Central memory CD8-positive, alpha-beta T cell (primary cell): ENCODE data around the gene CD151.

Experiments used
- ATAC-seq: fragments of 150-1000 bp; cut with Tn5 transposase; replicated peaks from 2 replicates; pipeline ENCODE4 v1.10.0; 2022; ENCODE audit warnings: mild to moderate bottlenecking, moderate FRiP score, moderate number of reproducible peaks; ENCODE audit not compliant: poor library complexity, severe bottlenecking; ENCODE audit errors: extremely low read depth
- DNase-seq, 2 donors: peaks; one replicate each; pipeline ENCODE4 v3.0.0; 2021; ENCODE audit warnings: low spot score in 2 of 2
- H3K27ac Mint-ChIP-seq: one replicate; pipeline ENCODE4 v1.8.0; 2022; ENCODE audit warnings: low read depth, mild to moderate bottlenecking, moderate library complexity, mixed read lengths
- H3K27me3 Mint-ChIP-seq: one replicate; pipeline ENCODE4 v1.8.0; 2022; ENCODE audit warnings: mixed read lengths
- H3K36me3 Mint-ChIP-seq: one replicate; pipeline ENCODE4 v1.8.0; 2022; ENCODE audit warnings: mild to moderate bottlenecking, moderate library complexity, mixed read lengths; ENCODE audit not compliant: insufficient read depth
- H3K4me1 Mint-ChIP-seq: one replicate; pipeline ENCODE4 v1.8.0; 2022; ENCODE audit warnings: mixed read lengths
- H3K4me3 Mint-ChIP-seq: one replicate; pipeline ENCODE4 v1.8.0; 2022; ENCODE audit warnings: mild to moderate bottlenecking, moderate library complexity, mixed read lengths
- H3K9me3 Mint-ChIP-seq: one replicate; pipeline ENCODE4 v1.8.0; 2022; ENCODE audit warnings: mixed read lengths

Gene CD151

DNA sequence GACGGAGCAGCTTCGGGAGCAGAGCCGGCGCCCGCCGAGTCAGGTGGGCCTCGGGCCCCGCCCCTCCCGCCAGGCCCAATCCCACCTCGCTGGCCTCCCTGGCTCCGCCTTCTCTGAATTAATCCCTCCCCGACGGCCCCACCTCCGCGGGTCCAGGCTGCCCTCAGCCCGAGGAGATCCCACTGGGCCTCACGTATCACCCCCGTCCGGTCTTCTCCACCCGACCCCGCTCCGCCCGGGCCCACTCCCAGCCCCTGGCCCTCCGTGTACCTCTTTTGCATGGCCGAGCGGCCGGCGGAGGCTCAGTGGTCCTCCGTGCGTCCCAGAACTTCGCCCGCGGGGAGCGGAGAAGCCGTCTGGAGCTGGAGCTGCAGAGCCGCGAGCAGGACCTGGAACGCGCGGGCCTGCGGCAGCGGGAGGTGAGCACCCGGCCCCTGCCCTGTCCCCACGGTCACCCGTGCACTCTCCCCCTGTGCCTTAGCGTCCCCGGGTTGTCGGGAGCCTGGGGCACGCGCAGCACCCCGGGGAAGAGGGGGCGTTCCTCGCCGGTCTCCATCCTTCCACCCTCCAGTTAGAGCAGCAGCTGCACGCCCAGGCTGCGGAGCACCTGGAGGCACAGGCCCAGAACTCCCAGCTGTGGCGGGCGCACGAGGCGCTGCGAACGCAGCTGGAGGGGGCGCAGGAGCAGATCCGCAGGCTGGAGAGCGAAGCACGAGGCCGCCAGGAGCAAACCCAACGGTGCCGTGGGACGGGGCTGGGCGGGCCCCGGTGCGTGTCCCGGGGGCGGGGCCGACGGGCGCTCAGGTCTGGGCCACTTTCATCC, 2.2 kb upstream of the CD151 start:
- Mint-ChIP-seq H3K4me1 (peaks cover 16% of the 10 kb centered on the region), H3K27me3 (peaks cover 31% of the 10 kb centered on the region), H3K36me3 (peaks cover 3% of the 10 kb centered on the region), H3K27ac (no peak overlapping the region), H3K9me3 (no peaks in the 10 kb centered on the region), H3K4me3 (peak overlapping the region; percentile 73)
- ATAC-seq (peak; percentile 50), DNase-seq (peak; percentile 39 to 44)

DNA sequence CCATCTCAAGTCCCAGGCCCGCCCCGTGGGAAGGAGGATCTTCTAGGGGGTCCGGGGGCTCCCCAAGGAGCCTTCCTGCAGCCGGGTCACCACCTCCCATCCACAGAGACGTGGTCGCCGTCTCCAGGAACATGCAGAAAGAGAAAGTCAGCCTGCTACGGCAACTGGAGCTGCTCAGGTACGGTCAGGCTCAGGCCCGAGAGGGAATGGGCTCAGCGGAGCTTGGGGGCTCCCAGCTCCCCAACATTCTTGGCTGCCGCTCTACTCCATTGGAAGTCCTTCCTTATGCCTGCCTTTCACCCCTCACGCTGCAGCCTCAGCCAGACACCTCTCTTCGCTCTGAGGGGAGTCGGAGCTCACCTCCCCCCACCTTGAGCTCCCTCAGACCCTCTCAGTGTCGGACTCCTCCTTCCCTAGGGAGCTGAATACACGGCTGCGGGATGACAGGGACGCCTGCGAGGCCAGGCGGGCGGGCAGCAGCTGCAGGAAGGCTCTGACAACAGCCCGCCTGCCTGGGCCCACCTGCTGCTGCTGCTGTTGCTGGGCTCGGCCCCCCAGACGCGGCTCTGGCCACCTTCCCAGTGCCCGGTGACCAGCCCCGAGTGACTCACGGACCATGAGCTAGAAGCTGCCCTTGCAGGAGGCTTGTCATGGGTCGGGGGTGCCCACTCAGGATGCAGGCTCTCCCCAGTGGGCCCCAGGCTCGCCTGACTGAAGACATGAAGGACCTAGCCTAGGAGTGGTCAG, 1.5 kb upstream of the CD151 start:
- Mint-ChIP-seq H3K27me3 (peaks cover 31% of the 10 kb centered on the region), H3K4me1 (peaks cover 16% of the 10 kb centered on the region), H3K36me3 (peaks cover 2% of the 10 kb centered on the region), H3K27ac (no peak overlapping the region), H3K4me3 (peak overlapping the region; percentile 73), H3K9me3 (no peaks in the 10 kb centered on the region)
- ATAC-seq = no peak
- DNase-seq = no peak

DNA sequence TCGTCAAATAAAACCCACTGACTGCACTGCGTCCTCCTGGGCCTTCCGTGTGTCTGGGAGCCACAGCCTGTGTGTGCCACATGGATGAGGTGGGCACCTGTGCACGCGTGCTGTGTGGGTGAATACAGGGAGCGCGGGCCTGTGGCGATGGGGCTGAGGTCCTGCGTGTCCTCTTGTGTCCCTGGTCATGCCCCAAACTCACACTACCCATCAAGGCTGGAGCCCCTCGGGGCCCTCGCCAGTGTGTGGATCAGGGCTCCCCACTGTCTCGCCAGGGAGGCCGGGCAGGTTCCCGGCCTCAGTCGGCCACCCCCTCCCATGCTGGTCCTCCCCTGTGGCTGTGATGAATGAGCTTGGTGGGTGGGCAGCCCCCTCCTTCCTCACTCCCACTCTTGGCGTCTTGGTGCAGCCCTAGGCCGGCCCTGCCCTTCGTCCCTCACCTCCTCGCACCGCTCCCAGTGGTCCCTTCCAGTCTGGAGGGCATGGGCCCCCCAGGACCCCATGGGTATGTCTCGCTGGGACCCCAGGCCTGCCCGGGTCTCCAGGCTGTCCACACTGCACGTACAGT, 707 bp upstream of the CD151 start:
- peaks cover 16% of the 10 kb centered on the region for H3K4me1 Mint-ChIP-seq
- peak overlapping the region; percentile 73 for H3K4me3 Mint-ChIP-seq
- DNase-seq (no peak), ATAC-seq (no peak)
- H3K27me3 Mint-ChIP-seq = peaks cover 31% of the 10 kb centered on the region
- H3K9me3 Mint-ChIP-seq = no peaks in the 10 kb centered on the region
- H3K36me3 Mint-ChIP-seq = no peaks in the 10 kb centered on the region
- H3K27ac Mint-ChIP-seq = no peak overlapping the region

DNA sequence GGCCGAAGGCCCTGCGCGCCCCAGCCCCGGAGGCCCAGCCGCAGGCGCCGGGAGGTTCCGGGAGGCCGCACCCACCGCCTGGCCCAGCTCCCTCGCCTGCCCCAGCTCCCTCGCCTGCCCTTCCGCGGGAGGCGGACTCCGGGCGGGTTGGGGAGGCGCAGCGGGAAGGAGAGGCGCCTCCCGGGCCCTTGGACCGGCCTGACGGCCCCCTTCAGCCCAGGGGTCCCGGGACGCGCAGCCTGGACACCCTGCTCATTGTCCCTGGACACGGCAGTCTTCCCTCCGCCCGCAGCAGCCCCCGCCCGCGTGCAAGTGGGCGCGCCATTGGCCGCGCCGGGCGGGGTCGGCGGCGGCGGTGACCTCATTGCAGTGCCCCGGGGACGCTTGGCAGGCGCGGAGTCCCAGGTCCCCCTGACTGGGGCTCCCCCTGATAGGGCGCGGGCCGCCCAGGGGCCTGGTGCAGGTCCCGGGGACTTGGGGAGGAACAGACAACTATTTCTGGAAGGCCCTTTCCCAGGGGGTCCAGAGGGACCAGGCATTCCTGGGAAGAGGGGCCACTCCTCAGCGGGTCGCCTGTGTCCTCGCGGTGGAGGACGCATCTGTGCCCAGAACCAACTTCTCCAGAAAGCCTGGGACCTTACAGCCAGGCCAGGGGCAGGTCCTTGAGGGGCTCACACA, 501 bp downstream of the CD151 start:
- no peak overlapping the region for H3K27ac Mint-ChIP-seq
- DNase-seq (no peak), ATAC-seq (peak; percentile 41)
- no peaks in the 10 kb centered on the region for H3K9me3 Mint-ChIP-seq
- H3K4me1 Mint-ChIP-seq = peaks cover 8% of the 10 kb centered on the region
- no peaks in the 10 kb centered on the region for H3K36me3 Mint-ChIP-seq
- H3K27me3 Mint-ChIP-seq = peaks cover 21% of the 10 kb centered on the region
- H3K4me3 Mint-ChIP-seq = peak overlapping the region; percentile 67

DNA sequence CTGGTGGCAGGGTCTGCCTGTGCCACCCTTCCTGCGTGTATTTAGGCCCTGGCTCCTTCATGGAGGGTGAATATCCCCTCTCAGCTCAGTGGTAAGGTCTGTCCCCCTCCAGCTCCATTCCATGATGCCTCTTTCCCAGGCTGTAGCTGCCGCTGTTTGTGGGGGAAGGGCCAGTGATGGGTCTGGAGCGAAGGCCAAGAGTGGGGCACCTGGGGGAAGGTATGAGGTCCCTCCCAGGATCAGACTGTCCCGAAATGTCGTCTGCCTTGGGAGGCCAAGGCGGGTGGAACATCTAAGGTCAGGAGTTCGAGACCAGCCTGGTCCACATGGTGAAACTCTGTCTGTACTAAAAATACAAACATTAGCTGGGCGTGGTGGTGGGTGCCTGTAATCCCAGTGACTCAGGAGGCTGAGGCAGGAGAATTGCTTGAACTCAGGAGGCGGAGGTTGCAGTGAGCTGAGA, 1.1 kb downstream of the CD151 start:
- DNase-seq = no peak
- Mint-ChIP-seq H3K4me1 (peaks cover 7% of the 10 kb centered on the region), H3K9me3 (no peaks in the 10 kb centered on the region), H3K36me3 (peaks cover 2% of the 10 kb centered on the region), H3K27ac (no peak overlapping the region), H3K27me3 (peaks cover 15% of the 10 kb centered on the region), H3K4me3 (peak overlapping the region; percentile 67)
- no peak for ATAC-seq

DNA sequence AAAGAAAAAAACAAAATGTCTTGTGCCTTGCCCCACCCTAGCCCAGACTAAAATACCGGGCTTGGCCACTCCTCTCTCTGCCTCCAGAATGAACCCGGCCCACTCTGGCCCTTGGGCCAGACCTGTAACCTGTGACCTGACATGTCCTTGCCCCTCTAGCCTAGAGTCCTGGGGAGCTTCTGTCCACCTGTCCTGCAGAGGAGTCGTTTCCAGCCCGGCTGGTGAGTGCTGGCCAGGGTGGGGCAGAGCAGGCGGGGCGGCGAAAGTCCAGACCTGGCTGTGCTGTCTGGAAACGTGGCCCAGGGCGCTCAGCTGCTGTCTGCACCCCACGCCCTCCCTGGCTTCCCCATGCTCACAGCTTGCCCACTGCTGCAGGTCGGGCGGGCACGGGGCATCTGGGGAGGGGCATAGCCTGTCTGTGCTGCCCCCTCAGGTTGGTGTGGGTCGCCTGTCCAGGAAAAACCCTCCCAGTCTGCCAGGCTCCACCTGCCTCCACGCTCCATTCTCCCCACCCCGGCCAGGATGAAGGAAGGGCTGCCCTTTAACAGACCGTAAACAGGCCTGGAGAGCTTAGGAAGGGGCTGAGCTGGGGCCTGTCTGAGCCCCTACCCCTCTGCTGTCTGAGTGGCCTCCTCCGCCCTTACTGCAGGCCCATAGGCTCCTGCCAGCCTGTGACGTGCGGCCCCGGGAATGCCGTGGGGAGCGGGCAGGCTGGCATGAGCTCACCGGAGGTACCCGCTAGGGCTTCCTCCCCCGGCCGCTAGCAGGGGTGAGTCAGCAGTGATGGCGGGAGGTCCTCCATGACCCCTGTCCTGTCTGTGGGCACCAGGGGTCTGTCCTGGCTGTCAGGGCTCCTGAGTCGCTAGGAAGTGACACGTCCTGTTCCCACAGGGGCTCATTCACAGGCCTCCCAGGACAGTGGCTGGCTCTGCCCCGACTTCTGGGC, 1.9 kb downstream of the CD151 start:
- no peak overlapping the region for H3K27ac Mint-ChIP-seq
- DNase-seq = no peak

DNA sequence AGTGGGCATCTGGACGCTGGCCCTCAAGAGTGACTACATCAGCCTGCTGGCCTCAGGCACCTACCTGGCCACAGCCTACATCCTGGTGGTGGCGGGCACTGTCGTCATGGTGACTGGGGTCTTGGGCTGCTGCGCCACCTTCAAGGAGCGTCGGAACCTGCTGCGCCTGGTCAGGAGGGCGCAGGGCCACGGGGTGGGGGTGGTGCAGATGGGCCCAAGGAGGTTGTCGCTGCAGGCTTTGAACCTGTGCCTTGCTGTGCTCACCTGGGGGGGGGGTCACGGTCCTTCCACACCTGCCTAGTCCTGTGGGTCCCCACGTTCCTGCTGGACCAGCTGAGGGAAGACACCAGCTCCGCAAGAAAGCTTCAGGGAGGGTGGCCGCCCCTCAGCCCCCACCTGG, 3.5 kb downstream of the CD151 start:
- Mint-ChIP-seq H3K27me3 (peaks cover 7% of the 10 kb centered on the region), H3K27ac (no peak overlapping the region), H3K4me1 (peaks cover 9% of the 10 kb centered on the region), H3K36me3 (peaks cover 7% of the 10 kb centered on the region), H3K4me3 (no peak overlapping the region), H3K9me3 (no peaks in the 10 kb centered on the region)
- DNase-seq (no peak), ATAC-seq (no peak)

More for the DNA sequence above, 1.9 kb downstream of the CD151 start:
- H3K9me3 Mint-ChIP-seq = no peaks in the 10 kb centered on the region
- H3K4me1 Mint-ChIP-seq = no peaks in the 10 kb centered on the region
- H3K27me3 Mint-ChIP-seq = peaks cover 8% of the 10 kb centered on the region
- H3K36me3 Mint-ChIP-seq = peaks cover 6% of the 10 kb centered on the region
- no peak for ATAC-seq
- peak overlapping the region; percentile 67 for H3K4me3 Mint-ChIP-seq

DNA sequence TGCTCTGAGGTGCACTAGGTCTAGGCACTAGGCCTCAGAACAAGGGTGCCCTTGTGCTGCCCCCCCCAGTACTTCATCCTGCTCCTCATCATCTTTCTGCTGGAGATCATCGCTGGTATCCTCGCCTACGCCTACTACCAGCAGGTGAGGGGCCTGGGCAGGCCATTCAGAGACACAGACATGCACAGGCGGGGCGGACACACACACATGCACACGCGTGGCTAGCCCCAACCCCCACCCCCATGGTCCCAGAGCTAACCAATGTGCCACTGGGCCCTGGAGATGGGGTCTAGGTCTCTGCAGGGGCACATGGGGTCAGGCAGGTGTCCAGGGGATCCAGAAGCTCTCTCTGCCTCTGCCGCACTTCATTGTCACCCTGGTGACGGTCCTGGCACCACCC, 3.9 kb downstream of the CD151 start:
- Mint-ChIP-seq H3K27ac (no peak overlapping the region), H3K4me1 (peaks cover 11% of the 10 kb centered on the region)
- ATAC-seq = no peak

DNA sequence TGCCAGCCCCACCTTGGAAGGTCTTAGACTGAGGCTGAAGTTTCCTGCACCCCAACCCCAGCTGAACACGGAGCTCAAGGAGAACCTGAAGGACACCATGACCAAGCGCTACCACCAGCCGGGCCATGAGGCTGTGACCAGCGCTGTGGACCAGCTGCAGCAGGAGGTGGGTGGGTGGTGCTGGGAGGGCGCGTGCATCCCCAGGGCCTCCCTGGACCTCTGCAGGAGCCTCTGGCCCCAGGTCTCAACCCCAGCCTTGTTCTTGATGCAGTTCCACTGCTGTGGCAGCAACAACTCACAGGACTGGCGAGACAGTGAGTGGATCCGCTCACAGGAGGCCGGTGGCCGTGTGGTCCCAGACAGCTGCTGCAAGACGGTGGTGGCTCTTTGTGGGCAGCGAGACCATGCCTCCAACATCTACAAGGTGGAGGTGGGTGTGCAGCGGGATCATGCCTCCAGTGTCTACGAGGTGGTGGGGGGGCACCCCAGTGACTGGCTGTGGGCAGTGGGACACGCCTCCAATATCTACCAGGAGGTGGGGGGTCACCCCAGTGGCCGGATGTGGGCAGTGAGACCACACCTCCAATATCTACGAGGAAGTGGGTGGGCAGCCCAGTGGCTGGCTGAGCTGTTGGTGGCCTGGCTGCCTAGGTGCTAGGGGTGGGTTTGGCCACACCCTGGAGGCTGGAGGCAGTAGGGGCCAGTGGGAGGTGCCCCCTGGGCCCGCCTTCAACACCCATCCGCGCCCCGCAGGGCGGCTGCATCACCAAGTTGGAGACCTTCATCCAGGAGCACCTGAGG, 4.6 kb downstream of the CD151 start:
- no peak overlapping the region for H3K27ac Mint-ChIP-seq
- H3K4me1 Mint-ChIP-seq = peaks cover 11% of the 10 kb centered on the region
- peaks cover 10% of the 10 kb centered on the region for H3K36me3 Mint-ChIP-seq
- no peak for DNase-seq
- ATAC-seq = no peak
- H3K9me3 Mint-ChIP-seq = no peaks in the 10 kb centered on the region
- no peak overlapping the region for H3K4me3 Mint-ChIP-seq
- no peaks in the 10 kb centered on the region for H3K27me3 Mint-ChIP-seq

More for the DNA sequence above, 3.9 kb downstream of the CD151 start:
- Mint-ChIP-seq H3K36me3 (peaks cover 7% of the 10 kb centered on the region), H3K9me3 (no peaks in the 10 kb centered on the region), H3K4me3 (no peak overlapping the region), H3K27me3 (peaks cover 3% of the 10 kb centered on the region)
- DNase-seq = no peak

DNA sequence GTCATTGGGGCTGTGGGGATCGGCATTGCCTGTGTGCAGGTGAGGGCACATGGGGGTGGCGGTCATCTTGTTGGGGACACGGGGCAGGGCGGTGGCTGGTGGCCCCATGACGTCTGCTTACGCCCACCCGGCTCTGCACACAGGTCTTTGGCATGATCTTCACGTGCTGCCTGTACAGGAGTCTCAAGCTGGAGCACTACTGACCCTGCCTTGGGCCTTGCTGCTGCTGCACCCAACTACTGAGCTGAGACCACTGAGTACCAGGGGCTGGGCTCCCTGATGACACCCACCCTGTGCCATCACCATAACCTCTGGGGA, 5.2 kb downstream of the CD151 start:
- Mint-ChIP-seq H3K27ac (no peak overlapping the region), H3K27me3 (no peaks in the 10 kb centered on the region), H3K4me3 (no peak overlapping the region), H3K9me3 (no peaks in the 10 kb centered on the region), H3K4me1 (peaks cover 11% of the 10 kb centered on the region), H3K36me3 (peaks cover 10% of the 10 kb centered on the region)
- ATAC-seq (no peak), DNase-seq (no peak)
